ENCODE results near the gene ACSF2.
A peak's percentile ranks its signal among the peaks of the same experiment; 100 is the strongest.

Gene ACSF2

GRCh38 chr17:50479522-50480141 is 53.6 kb downstream of the ACSF2 start:
- peak; percentile 58 to 66 for DNase-seq

- no peak for DNase-seq
These were observed 54.2 kb downstream of the ACSF2 start for GRCh38 chr17:50480142-50480764.

GRCh38 chr17:50480854-50481490 is 55.0 kb downstream of the ACSF2 start:
- no peak for DNase-seq

- no peak for DNase-seq
These were observed 55.6 kb downstream of the ACSF2 start for GRCh38 chr17:50481648-50482047.

- no peak for DNase-seq
These were observed 56.1 kb downstream of the ACSF2 start for GRCh38 chr17:50482110-50482509.

GRCh38 chr17:50482516-50482915 is 56.5 kb downstream of the ACSF2 start:
- peak; percentile 63 to 65 for DNase-seq

- no peak for DNase-seq
These were observed 57.2 kb downstream of the ACSF2 start for GRCh38 chr17:50483266-50483665.

- no peak for DNase-seq
These were observed 58.6 kb downstream of the ACSF2 start for GRCh38 chr17:50484386-50485155.

GRCh38 chr17:50487213-50488096 is 61.4 kb downstream of the ACSF2 start:
- DNase-seq: no peak

- no peak for DNase-seq
These were observed 62.9 kb downstream of the ACSF2 start for GRCh38 chr17:50488880-50489279.

GRCh38 chr17:50491505-50491904 is 65.5 kb downstream of the ACSF2 start:
- DNase-seq: no peak

- DNase-seq: no peak
These were observed 66.2 kb downstream of the ACSF2 start for GRCh38 chr17:50492214-50492613.

- no peak for DNase-seq
These were observed 67.7 kb downstream of the ACSF2 start for GRCh38 chr17:50493744-50494143.

- DNase-seq: no peak
These were observed 69.3 kb downstream of the ACSF2 start for GRCh38 chr17:50495217-50495823.

GRCh38 chr17:50495918-50496317 is 69.9 kb downstream of the ACSF2 start:
- no peak for DNase-seq

- DNase-seq: no peak
These were observed 72.2 kb downstream of the ACSF2 start for GRCh38 chr17:50498021-50498874.

GRCh38 chr17:50499270-50499669 is 73.3 kb downstream of the ACSF2 start:
- DNase-seq: no peak

- no peak for DNase-seq
These were observed 73.7 kb downstream of the ACSF2 start for GRCh38 chr17:50499721-50500120.

- DNase-seq: peak; percentile 22 to 39
These were observed 75.0 kb downstream of the ACSF2 start for GRCh38 chr17:50501054-50501453.

- no peak for DNase-seq
These were observed 76.4 kb downstream of the ACSF2 start for GRCh38 chr17:50502301-50502990.

Data from activated CD4-positive, alpha-beta T cell treated with anti-CD3 and anti-CD28 coated beads for 4 hours (primary cell).